ENCODE data around the gene TMEM245.

- no peak for TF ChIP-seq CTCF (IDR thresholded peaks at IDR 0.05)
- no peak for TF ChIP-seq POLR2A (IDR thresholded peaks at IDR 0.05)
Observed at GRCh38 chr9:109139851-109140250, 20.1 kb upstream of the TMEM245 start.
